AG20443 (cell line): ENCODE data around the gene GUK1.

ENCODE experiments used
- DNase-seq: peaks from one replicate; pipeline ENCODE4 v3.0.0; 2012; ENCODE audit warnings: low spot score, mixed read lengths

The GUK1 gene

DNA sequence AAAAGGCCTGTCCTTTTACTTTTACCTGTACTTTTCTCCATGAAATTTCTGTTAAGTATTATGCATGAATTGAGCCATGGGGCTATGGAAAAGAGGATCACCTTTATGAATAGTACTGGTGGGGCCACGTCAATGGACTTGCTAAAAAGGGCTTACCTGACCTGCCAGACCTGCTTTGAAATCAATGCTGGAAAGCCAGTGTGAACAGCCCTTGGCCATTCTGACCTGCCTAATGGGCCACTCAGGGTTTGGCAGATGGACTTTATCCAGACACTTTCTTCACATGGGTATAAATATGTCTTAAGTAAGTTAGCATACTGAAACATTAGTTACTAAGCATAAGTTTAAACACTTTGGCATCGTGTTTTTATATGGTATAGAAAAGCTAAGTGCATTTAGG lies 8.3 kb upstream of the GUK1 start:
- no peak for DNase-seq

DNA sequence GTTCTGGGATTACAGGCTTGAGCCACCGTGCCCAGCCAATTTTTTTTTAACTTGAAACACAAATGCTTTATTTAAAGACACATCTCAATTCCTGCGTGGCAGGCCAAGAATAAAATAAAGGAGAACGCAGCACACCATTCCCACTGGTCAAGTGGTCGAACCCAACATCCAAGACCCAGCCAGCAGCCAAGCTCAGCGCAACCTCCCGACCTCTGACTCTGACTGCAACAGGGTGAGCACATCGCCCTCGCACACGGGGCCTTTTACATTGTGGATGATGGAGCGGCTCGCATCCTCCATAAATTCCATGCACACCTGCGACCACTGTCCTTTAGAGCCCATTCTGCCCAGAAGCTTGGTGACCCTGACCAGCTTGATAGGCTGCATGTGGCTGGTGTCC lies 5.5 kb upstream of the GUK1 start:
- DNase-seq = no peak

DNA sequence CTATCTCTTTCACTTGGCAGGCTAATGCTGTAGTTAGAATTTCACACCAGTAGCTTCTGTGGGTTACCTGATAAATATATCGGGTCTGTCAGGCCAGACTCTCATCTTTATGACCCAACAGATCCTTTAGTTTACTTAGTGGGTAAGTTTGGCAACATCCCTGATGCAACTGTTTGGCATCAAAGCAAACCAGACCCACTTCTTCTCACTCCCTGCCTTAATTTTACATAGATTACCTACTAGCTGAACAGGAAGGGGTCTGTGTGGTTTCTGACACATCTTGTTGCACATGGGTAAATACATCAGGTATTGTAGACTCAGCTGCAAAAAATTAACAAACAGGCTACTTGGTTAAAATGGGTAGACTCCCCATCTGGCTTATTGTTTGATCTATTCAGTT lies 3.2 kb upstream of the GUK1 start:
- DNase-seq = no peak

DNA sequence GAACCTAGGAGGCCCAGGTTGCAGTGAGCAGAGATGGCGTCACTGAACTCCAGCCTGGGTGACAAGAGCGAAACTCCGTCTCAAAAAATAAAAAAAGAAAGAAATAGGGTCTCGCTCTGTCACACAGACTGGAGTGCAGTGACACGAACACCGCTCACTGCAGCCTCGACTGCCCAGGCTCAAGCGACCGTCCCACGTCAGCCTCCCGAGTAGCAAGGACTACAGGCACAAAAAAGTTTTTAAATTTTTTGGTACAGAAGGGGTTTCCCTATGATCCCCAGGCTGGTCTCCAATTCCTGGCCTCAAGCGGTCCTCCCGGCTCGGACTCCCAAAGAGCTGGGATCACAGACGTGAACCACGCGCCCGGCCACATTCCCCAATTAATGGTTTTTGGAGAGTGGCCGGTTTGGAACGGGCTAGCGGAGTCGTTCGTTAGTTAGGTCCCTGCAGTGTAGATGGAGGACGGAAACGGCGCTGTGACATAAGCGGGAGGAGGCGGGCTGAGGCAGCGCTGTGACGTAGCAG lies 611 bp upstream of the GUK1 start:
- DNase-seq = no peak

DNA sequence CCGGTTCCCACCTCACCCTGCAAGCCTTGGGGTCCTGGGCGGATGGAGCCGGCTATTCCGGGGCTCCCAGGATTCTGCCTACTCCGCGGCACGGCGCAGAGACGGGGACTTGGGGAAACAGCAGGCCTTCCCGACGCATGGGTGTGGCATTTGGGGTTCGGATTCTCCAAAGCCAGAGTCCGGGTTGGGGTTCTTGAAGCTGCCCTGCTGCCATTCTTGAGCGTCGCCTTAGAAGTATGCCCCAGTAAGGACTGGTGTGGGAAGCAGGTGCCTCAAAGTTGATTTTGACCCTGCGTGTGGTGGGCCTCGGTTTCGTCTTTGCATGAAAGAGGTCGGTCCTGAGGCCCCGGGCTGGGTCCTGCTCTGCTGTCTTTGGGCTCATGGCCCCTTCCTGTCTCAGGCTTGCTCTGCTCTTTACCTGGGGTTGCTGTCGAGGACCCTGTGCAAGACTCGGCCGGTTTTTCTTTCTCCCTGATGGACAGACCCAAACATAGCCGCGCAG lies 696 bp downstream of the GUK1 start:
- DNase-seq = no peak

DNA sequence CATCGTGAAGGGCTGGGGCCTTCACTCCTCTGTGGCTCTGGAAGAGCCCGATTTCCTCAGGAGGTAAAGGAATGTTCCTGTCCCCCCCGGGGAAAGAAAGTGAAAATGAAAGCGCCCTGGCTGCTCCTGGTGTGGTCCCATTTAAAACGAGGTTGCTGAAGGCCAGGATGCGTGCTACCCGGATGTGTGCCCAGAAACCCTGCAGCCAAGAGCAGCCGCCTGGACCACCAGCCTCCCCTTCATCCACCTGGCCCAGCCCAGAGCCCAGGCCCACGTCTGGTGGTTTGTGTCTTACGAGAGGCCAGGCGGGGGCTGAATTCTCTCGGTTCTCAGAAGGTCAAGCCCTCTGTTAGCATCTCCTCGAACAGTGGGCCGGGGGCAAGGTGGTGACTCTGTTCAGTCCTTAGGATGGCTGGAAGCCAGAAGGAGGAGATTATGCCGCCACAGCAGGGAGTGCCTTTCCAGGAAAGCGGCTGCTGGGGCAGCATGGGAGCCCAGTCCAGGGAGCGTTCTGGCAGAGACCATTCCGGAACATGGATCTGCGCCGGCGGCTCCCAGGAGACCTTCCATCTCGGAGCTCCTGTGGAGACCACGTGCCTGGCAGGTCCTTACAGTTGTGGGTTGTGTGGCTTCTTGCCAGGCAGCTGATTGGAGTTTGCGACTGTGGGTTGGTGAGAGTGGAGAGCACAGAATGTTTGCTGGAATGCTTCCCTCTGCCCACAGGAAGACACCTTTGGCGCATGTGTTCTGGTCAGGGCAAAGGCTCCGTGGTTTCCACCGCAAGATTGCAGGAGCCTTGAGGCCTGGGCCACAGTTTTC lies 1.4 kb downstream of the GUK1 start:
- no peak for DNase-seq

DNA sequence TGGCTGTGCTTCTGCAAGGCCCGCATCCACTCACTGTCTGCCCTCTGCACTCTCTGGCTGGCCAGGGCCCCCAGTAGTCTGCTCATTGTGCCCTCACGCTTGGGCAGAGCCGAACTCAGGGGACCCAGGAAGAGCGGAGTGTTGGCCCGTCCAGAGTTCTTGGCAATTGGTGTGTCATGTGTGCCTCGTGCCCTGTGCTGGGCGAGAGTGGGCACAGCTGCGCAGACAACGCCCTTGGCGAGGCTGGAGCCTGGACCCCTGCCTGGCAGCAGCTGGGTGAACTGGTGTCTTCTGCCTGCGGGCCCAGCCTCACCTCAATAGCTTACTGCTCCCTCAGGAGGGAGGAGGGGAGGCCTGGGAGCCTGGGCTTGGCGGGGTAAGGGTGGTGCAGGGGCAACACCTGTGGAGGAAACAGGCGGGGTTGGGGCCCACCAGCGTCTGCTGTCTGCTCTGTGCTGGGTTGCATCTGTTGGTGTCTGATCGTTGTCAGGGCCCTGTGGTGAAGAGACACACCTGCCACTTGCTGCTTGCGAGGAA lies 2.1 kb downstream of the GUK1 start:
- DNase-seq = no peak

DNA sequence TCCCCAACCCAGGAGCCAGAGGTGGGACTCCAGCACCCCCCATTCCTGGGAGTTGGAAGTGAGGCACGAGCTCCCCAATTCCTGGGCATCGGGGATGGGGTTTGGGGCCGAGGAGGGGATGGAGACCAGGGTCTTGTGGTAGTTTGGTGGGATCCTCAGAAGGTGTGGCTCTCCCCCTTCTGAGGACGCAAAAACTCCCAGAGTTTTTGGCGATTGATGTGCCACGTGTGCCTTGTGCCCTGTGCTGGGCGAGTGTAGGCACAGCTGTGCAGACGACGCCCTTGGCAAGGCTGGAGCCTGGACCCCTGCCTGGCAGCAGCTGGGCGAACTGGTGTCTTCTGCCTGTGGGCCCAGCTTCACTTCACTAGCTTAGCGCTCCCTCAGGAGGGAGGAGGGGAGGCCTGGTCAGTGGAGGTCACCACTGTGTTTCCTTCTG lies 2.6 kb downstream of the GUK1 start:
- no peak for DNase-seq

DNA sequence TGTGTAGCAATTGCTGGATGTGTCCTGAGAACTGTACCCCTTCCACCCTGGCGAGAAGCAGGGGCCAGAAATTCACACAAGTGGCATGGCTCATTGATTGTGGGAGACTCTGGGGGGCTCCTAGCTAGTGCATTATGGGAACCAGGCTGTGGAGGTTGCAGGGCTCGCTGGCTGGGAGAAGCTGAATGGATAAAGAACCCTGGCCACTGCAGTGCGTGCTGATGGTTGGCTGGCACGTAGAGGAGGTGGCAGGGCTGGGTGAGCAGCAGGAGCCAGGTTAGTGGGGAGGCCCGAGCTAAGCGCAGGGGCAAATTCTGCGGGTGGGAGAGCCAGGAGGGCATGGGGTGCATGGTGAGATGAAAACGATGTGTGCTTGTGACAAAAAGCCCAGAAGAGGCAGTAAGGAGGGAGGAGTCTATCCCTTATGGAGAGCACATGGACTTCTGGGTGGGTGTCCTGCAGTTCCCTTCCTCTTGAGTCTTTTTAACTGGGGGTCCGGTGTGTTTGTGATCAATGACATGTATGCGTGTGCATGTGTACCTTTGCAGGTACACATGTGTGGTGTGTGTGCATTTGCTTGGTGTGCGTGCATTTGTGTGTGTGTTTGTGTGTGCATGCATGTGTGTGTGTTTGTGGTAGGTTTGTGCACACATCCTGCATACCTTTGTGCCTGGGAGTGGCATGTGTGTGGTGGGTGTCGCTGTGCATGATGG lies 3.6 kb downstream of the GUK1 start:
- DNase-seq = no peak

DNA sequence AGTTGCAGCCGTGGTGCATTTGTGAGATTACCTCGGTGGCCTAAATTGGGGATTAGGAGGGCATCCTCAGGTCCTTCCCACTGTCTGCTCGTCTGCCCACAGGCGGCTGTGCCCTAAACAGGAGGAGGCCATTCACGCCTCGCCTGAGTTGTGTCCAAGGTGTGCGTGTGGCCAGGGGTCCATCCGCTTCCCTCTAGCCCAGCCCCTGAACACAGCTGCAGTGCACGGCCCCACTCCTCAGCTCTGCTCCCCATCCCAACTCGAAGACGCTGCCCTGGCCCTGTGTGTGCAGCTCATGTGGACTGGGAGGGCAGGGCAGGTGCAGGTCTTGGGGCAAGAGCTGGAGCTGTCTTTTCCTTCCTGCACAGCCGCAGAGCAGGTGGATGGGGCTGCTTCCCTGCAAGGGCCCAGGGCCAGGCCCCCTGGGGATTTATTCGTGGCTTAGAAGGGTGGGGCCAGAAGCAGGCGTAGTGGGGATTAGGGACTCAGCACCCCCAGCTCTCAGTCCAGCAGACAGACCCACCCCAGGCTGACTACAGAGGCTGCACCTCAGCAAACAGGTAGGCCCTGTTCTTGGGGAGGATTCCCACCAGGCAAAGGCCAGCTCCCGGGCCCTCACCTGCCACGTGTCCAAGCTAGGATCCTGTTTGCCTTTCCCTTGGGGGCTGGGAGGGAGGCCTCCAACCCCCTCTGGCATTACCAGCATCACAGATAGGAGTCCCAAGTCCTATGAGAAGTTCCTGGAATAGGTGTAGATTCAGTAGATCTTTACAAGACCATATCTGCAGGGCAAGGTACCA lies 4.3 kb downstream of the GUK1 start:
- no peak for DNase-seq

DNA sequence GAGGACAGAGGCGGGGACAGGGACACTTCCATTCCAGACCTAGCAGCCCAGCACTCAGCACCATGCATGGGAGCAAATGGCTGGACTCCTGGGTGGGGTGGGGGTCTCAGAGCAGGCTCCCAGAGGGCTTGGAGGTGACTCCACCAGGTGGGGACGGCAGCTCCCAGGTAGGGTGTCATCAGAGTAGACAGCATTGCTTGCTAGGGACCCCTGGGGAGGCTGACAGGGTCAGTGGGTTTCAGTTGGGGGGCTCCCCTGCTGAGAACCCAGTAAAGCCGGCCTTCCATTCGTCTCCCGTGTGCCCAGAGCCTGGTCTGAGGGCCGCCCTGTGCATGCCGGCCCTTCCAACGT lies 4.9 kb downstream of the GUK1 start:
- DNase-seq = no peak

DNA sequence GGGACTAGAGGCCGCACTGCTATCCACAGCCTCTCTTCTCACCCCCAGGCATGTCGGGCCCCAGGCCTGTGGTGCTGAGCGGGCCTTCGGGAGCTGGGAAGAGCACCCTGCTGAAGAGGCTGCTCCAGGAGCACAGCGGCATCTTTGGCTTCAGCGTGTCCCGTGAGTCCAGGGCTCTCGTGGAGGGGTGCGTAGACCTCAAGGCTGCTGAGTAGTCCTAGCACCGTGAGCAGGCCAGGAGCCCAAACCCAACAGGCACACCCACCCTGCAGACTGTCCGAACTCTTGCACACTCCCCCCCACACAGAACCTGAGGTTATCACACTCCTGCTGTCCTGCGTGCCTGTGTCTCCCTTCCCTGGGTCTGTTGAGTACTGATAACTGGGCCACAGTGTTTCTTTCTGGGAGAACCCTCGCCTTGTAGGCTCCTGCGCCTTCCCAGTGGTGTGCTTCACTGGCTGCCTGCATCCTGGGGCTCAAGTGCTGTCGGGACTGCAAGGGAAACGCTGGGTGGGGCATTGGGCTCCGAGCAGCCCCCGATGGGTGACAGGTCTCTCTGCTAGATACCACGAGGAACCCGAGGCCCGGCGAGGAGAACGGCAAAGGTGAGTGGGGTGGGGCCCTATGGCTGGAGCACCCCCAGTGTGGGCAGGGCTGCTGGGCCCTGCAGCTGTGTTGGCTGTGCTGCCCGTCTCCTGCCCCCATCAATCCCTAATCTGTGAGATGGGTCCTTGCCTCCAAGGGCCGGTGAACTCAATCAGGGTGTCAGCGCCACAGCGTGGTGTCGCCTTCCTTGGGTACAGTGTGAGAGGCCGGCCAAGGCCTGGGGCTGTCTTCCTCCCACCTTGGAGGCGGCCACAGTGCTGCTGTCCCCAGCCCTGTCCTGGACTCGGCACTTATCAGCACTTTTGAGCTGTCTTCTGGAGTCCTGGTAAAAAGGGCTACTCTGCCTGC lies 5.7 kb downstream of the GUK1 start:
- DNase-seq = no peak

DNA sequence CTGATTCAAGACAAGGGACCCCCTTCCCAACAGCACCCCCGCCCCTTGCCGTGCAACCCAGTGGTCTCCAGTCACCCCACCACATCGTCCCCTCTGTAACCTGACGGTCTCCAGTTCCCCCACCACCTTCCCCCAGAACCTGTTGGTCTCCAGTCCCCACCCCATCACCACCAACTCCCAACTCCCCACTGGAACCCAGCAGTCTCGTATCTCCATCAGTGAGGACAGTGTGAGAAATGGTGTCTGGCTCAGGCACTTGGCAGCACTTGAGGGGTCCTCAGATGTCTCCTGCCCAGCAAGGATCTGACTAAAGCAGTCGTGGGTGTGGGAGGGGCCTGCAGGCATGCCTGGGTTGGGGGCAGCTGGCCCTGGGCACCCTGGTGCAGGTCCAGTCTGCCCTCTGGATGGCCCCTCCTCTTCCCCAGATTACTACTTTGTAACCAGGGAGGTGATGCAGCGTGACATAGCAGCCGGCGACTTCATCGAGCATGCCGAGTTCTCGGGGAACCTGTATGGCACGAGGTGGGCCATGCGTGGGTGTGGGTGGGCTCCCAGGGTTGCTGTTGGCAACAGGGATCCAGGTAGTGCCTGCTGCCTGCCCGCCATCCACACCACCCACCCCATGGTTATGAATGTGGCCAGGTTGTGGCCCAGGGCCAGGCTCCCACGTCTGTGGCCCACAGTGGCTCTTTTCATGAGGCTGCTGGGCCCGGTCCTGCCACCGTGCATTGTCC lies 6.5 kb downstream of the GUK1 start:
- no peak for DNase-seq

DNA sequence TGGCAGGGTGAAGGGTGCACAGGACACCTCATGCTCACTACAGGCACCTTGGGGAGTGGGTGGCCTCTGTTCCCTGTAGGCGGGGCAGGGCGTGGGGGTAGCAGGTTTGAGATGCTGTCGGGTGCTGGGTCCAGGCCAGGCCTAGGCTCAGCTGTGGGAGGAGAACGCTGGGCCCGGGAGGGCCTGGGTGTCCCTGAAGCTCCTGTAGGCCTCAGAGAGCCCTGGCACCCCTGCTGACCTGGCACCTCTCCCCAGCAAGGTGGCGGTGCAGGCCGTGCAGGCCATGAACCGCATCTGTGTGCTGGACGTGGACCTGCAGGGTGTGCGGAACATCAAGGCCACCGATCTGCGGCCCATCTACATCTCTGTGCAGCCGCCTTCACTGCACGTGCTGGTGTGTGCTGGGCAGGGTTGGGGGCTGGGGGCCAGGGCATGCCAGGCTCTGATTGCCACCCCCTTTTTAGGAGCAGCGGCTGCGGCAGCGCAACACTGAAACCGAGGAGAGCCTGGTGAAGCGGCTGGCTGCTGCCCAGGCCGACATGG lies 7.1 kb downstream of the GUK1 start:
- no peak for DNase-seq

DNA sequence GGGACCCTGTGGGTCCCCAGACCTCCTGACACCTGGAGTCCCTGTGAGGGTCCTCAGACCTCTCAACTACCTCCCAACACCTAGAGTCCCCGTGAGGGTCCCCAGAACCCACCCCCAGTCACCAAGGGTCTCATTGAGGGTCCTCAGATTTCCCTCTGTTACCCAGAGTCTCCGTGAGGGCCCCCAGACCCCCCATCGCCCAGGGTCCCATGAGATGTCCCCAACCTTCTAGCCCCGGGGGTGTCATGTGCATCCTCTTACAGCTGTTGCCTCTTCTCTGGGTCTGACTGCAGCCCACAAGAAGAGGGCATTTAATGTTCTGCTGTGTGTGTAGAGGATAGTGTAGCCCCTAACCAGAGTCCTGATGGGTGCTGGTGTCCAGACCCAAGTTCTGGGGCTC lies 7.7 kb downstream of the GUK1 start:
- no peak for DNase-seq

DNA sequence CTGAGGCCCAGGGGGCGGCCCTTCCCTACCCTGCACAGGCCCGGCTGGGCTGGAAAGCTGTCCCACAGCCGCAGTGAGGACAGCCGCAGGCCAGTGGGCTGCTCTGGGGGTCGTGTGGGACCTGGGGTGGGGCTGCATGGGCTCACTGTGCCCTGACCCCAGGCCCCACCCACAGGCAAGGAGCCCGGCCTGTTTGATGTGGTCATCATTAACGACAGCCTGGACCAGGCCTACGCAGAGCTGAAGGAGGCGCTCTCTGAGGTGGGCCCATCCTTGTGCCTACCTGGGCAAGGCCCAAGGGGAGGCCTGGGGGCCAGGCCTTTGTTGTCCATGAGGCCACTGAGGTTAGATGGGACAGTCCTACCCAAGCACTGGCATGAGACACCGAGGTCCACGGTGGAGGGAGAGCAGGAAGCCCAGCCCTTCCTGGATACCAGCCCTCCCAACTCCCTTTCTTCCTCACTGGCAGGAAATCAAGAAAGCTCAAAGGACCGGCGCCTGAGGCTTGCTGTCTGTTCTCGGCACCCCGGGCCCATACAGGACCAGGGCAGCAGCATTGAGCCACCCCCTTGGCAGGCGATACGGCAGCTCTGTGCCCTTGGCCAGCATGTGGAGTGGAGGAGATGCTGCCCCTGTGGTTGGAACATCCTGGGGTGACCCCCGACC lies 8.2 kb downstream of the GUK1 start:
- no peak for DNase-seq

DNA sequence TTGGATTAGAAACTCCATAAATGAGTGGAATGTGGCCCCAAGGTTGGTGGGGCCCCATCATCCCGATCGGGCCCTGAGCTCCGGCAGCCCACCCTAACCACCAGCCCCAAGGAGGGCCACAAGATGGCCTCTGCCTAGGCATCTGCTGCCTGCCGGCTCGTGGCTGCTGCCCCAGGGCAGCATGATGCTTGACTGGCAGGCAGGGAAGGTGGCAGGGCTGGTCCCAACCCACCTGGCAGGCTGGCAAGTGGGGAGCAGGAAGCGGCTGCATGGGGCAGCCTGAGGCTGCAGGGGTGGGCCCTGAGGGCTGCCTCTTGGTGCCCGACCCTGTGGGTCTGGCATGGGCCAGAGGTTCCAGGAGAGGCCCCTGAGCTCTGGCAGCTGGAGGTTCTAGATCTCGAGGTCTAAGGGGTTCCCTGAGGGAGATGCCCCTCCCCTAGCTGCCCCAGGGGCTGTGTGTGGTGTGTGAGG lies 8.9 kb downstream of the GUK1 start:
- no peak for DNase-seq

DNA sequence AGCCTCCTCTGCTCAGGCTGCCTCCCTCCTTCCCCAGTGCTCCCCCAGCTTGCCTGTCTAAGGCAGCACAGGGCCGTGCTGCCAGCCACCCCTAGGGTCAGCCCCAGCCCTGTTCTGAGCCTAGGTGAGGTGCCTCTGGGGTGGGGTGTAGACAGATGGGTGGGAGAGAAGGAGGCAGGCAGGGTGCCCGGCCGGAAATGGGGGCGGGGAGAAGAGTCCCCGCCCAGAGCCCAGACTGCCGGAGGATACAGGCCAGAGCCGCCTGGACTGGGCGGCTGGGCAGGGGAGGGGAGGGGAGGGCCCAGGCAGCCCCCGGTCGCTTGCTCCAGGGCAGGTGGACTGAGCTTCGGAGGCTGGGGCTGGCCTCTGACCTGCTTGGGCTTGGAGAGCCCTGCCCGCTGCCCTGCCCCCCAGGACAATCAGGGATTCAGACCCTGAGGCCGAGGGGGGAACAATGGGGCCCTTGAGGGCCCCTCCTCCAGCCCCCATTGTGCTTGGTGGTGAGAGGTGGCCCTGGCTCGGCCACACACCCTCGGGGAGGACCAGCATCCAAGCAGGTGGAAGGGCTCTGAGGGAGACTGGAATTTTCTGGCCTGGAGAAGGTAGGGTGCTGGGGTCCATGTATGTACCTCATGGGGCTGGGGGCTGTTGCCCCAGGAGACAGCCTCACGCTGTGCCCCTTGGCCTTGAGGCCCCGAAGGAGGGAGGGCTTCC lies 9.5 kb downstream of the GUK1 start, which contains the start of gene GJC2:
GJC2 (plus strand) TSS at position 525 of the 714 bp plus-strand sequence. CDS start 7,829 bp downstream, outside the sequence.
- DNase-seq = peak; percentile 64

DNA sequence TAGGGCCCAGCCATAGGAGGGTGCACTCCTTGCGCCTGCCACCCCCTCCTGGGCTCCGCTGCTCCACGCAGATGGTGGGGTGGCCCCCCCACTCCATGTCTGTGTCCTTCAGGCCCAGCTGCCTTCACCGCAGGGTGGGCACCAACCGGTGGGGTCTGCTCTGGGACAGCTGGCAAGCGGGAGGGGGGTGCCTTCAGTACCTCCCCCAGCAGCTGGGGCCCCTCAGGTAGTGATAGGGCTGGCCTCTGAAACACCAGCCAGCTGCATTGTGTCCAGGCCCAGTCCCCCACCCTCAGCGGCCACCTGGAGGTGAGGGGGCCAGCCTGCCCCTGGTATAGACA lies 10.0 kb downstream of the GUK1 start:
- DNase-seq = no peak
